Mucosa of descending colon (tissue), 3 donors: ENCODE data around the gene VWA5B2. TPM values are rescaled to one million over a fixed set of nuclear protein-coding genes. Genes with fewer than 3 reads are reported as not detected.

ENCODE experiments used
- ATAC-seq: fragments of 200-7000 bp; cut with Tn5 transposase; one replicate; pipeline ENCODE4 v1.9.1; 2020; ENCODE audit warnings: mild to moderate bottlenecking, moderate library complexity
- DNase-seq, 3 donors: peaks; one replicate each; pipeline ENCODE4 v3.0.0-alpha.2; 2020
- H3K36me3 ChIP-seq: fragments of 200-600 bp; one replicate; pipeline ENCODE4 v1.8.0; 2021; ENCODE audit warnings: low read depth, mild to moderate bottlenecking
- H3K4me1 ChIP-seq: fragments of 200-600 bp; one replicate; pipeline ENCODE4 v1.8.0; 2021; ENCODE audit warnings: low read depth, mild to moderate bottlenecking
- H3K4me3 ChIP-seq: fragments of 200-600 bp; one replicate; pipeline ENCODE4 v1.8.0; 2021; ENCODE audit warnings: mild to moderate bottlenecking
- H3K9me3 ChIP-seq: fragments of 200-600 bp; one replicate; pipeline ENCODE4 v1.8.0; 2021; ENCODE audit warnings: mild to moderate bottlenecking
- intact Hi-C, 2 donors: fragments of 100-400 bp; cut with DNase I in 1 of 2; cut with micrococcal nuclease in 1 of 2; formaldehyde crosslinking; loops; one replicate each; pipeline versions ENCODE4 v1.11.0 to v1.11.1; 2022; cut with DNase I, micrococcal nuclease
- total RNA-seq, 3 donors: library from RNA; stranded (reverse); fragmentation: NEBNext Ultra II Directional in 2 of 3; extraction: Animal tissue kit (Norgen Biotek cat#: 25700) in 2 of 3; gene quantifications; one replicate each; pipeline versions ENCODE4 v1.2.1 to v1.2.4, GENCODE V29; 2021 to 2023
- TF ChIP-seq, protein P1 (sequence below): fragments of 200-600 bp; IDR thresholded peaks from one replicate; pipeline ENCODE4 v1.8.0; 2022; ENCODE audit warnings: antibody characterized with exemption, mild to moderate bottlenecking
- donor health status: DM: no; HTN: no; CAD: no; lungs with moderate emphysema.
- donor health status: DM: no; HTN: no; CAD: no.
- donor health status: DM: no; HTN: yes; CAD: no.

Gene VWA5B2
- total RNA-seq, 3 donors from 2014 or later, result 0.60 to 2.9 (median 2.6) TPM

DNA sequence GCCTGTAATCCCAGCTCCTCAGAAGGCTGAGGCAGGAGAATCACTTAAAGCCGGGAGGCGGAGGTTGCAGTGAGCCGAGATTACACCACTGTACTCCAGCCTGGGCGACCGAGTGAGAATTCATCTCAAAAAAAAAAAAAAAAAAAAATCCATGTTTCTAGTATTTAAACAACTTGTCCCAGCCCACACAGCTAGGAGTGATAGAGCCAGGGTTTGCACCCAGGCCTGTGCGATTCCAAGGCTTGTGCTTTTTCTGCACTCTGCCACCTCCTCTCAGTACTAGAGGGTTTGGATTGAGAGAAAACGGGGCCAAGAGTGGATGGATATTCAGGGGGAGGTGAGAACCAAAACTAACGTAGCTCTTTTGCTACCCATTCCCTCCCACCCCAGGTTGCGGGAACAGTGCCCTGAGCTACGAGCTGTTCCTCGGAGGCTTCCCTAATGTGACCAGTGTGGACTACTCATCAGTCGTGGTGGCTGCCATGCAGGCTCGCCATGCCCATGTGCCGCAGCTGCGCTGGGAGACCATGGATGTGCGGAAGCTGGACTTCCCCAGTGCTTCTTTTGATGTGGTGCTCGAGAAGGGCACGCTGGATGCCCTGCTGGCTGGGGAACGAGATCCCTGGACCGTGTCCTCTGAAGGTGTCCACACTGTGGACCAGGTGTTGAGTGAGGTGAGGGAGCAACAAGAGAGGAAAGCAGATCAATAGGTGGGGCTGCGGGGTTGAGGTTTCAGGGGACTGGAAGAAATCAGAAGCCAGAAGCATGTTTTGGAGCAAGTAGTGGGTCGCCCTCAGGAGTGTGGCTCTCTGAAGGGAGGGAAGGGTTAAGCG is 27.9 kb downstream of the VWA5B2 start:
- DNase-seq (no peak), ATAC-seq (no peak)
- Histone ChIP-seq H3K4me3 (no peak overlapping the region), H3K4me1 (peaks cover 20% of the 10 kb centered on the region), H3K9me3 (no peaks in the 10 kb centered on the region), H3K36me3 (no peaks in the 10 kb centered on the region)
- intact Hi-C loops, result loop anchor here in 1 of 2 donors (10.0 kb wide), 1 partner anchor 362 kb away; no protein-coding TSS in a partner anchor
- TF ChIP-seq, protein P1, sequence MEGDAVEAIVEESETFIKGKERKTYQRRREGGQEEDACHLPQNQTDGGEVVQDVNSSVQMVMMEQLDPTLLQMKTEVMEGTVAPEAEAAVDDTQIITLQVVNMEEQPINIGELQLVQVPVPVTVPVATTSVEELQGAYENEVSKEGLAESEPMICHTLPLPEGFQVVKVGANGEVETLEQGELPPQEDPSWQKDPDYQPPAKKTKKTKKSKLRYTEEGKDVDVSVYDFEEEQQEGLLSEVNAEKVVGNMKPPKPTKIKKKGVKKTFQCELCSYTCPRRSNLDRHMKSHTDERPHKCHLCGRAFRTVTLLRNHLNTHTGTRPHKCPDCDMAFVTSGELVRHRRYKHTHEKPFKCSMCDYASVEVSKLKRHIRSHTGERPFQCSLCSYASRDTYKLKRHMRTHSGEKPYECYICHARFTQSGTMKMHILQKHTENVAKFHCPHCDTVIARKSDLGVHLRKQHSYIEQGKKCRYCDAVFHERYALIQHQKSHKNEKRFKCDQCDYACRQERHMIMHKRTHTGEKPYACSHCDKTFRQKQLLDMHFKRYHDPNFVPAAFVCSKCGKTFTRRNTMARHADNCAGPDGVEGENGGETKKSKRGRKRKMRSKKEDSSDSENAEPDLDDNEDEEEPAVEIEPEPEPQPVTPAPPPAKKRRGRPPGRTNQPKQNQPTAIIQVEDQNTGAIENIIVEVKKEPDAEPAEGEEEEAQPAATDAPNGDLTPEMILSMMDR, result no peak

DNA sequence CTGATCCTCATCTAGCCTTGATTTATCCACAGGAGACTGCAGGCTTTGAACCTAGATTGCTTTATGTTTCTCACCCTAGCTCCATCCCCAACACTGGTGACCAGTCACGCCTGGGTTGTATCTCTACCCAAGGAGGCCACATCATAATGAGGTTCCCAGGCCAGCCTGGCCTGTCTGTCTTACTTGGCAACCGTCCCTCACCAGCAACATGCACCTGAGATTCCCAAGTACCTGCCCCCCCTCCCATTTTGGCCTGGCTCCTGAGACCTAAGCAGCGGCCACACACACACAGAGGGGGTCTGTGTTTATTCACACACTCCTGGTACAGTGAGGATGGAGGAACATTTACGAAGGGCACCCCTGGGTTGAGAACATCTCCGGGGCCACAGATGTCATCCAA is 29.5 kb downstream of the VWA5B2 start:
- intact Hi-C loops, result loop anchor here in 1 of 2 donors (10.0 kb wide), 1 partner anchor 364 kb away; no protein-coding TSS in a partner anchor
- ATAC-seq (no peak), DNase-seq (no peak)
- Histone ChIP-seq H3K36me3 (no peaks in the 10 kb centered on the region), H3K4me3 (no peak overlapping the region), H3K4me1 (peaks cover 23% of the 10 kb centered on the region), H3K9me3 (no peaks in the 10 kb centered on the region)
- TF ChIP-seq, protein P1, result no peak

DNA sequence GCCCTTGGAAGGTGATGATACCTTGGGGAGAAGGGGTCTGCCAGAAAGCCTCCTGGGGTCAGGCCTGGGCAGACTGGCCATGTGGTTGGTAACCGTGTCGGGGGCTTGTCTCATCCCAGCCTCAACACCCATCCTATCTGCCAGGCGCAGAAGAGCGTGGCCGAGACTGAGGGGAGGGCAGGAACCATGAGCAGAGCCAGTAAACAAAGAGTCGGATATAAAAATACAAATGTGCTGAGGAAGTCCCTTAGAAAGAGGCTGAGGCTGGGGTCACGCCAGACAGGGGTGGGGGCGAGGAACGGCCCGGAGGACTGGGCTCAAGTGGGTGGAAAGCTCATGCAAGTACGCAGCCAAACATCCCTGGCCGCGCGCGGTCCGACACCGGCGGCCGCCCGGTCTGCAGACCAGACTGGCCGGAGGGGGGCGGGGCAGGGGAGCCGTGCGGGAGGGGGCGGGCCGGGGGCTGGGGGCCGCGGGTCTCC is 30.1 kb downstream of the VWA5B2 start:
- ATAC-seq, result no peak
- intact Hi-C loops, result loop anchor here in 1 of 2 donors (10.0 kb wide), 1 partner anchor 365 kb away; no protein-coding TSS in a partner anchor

DNA sequence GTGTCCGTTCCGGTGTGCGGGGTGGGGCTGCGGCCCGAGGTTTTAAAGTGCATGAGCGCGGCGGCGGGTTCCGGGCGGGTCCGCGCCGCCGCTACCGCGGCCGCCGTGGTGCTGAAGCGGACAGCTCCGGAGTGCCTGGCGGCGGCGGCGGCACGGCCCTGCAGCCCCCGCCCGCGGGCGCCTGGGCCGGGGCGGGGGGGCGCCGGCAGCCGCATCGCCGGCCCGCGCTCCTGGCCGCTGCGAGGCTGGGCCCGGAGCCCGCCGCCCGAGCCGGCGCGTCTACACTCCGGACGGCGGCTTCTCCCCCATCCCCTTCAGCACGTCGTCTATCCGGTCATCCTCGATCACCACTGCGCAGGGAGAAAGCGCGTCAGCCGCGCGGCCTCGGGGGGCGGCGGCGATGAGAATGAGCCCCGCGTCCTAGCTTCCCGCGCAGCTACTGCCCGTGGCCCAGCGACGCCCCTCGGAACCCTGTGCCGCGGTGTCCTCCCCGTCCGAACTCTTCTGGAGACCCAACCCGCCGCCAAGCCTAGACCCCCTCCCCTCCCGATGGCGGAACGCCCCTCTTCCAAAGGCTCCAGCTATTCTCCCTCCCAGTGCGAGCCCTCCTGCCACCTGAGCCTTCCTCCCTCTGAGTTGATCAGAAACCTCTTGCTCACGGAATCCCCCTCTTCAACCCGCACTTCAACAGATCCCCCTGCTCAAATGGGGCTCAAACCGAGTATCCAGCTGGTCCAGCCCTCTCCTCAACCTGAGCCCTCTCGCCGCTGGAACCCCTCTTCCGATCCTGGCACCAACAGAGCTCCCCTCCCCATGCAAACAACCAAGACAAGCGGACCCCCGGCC is 30.7 kb downstream of the VWA5B2 start:
- H3K9me3 ChIP-seq, result no peaks in the 10 kb centered on the region

More for the DNA sequence above, 30.1 kb downstream of the VWA5B2 start:
- Histone ChIP-seq H3K4me1 (peaks cover 23% of the 10 kb centered on the region), H3K36me3 (no peaks in the 10 kb centered on the region), H3K4me3 (no peak overlapping the region), H3K9me3 (no peaks in the 10 kb centered on the region)
- no peak for DNase-seq
- TF ChIP-seq, protein P1, result no peak

More for the DNA sequence above, 30.7 kb downstream of the VWA5B2 start:
- intact Hi-C loops, result loop anchor here in 1 of 2 donors (10.0 kb wide), 1 partner anchor 365 kb away; no protein-coding TSS in a partner anchor
- Histone ChIP-seq H3K4me3 (no peak overlapping the region), H3K36me3 (no peaks in the 10 kb centered on the region), H3K4me1 (peaks cover 23% of the 10 kb centered on the region)
- TF ChIP-seq, protein P1, result no peak
- ATAC-seq, result peak; percentile 75
- peak in 2 of 3 donors; percentile 54 to 61 for DNase-seq
